Colonic mucosa (tissue), 4 donors: ENCODE results near the gene ZFTA. TPM values are rescaled to one million over a fixed set of nuclear protein-coding genes. Genes with fewer than 3 reads are reported as not detected.

Experiments used
- DNase-seq: peaks from one replicate; pipeline ENCODE4 v3.0.0-alpha.2; 2020
- H3K27ac ChIP-seq: fragments of 200-600 bp; one replicate; pipeline ENCODE4 v1.8.0; 2021
- H3K27me3 ChIP-seq: fragments of 200-600 bp; one replicate; pipeline ENCODE4 v1.8.0; 2021
- H3K36me3 ChIP-seq: fragments of 200-600 bp; one replicate; pipeline ENCODE4 v1.8.0; 2021
- H3K4me1 ChIP-seq: fragments of 200-600 bp; one replicate; pipeline ENCODE4 v1.8.0; 2021; ENCODE audit warnings: mild to moderate bottlenecking
- H3K4me3 ChIP-seq: fragments of 200-600 bp; one replicate; pipeline ENCODE4 v1.8.0; 2021
- H3K9ac ChIP-seq, 2 donors: one replicate each; pipeline ENCODE4 v1.7.0; 2013; ENCODE audit warnings: control low read depth in 2 of 2, low read depth in 2 of 2, low read length in 2 of 2
- H3K9me3 ChIP-seq: fragments of 200-600 bp; one replicate; pipeline ENCODE4 v1.8.0; 2021
- CTCF ChIP-seq: fragments of 200-600 bp; IDR thresholded peaks from one replicate; pipeline ENCODE4 v1.8.0; 2022; ENCODE audit warnings: antibody characterized with exemption, mild to moderate bottlenecking
- intact Hi-C: fragments of 100-400 bp; cut with DNase I; formaldehyde crosslinking; loops from one replicate; pipeline ENCODE4 v1.14.1; 2022
- total RNA-seq, 2 donors: library from RNA; stranded (reverse); fragmentation: NEBNext Ultra II Directional in 1 of 2; extraction: Animal tissue kit (Norgen Biotek cat#: 25700) in 1 of 2; gene quantifications; one replicate each; pipeline ENCODE4 v1.2.1, GENCODE V29; 2021
- donor health status: healthy.
- donor health status: DM: no; HTN: no; CAD: no.
- donor health status: DM: no; HTN: no; CAD: no.

Gene ZFTA
- total RNA-seq, 2 donors from 2014 or later: 4.8 to 7.0 TPM

- Histone ChIP-seq H3K36me3 (no peaks in the 10 kb centered on the region), H3K27me3 (no peaks in the 10 kb centered on the region), H3K4me3 (no peak overlapping the region), H3K27ac (peak overlapping the region; percentile 61), H3K9ac (no peak overlapping the region), H3K9me3 (no peaks in the 10 kb centered on the region), H3K4me1 (peaks cover 3% of the 10 kb centered on the region)
- no peak for TF ChIP-seq CTCF
- intact Hi-C loops: no loop called here
- peak; percentile 85 for DNase-seq
These were observed 35.7 kb upstream of the ZFTA start for GRCh38 chr11:63804259-63804658.

GRCh38 chr11:63802637-63803414 is 34.3 kb upstream of the ZFTA start:
- Histone ChIP-seq H3K36me3 (no peaks in the 10 kb centered on the region), H3K4me3 (no peak overlapping the region), H3K27ac (peak overlapping the region; percentile 61), H3K27me3 (no peaks in the 10 kb centered on the region), H3K4me1 (peaks cover 3% of the 10 kb centered on the region), H3K9ac (no peak overlapping the region), H3K9me3 (no peaks in the 10 kb centered on the region)
- TF ChIP-seq CTCF: no peak
- DNase-seq: peak; percentile 36
- intact Hi-C loops: no loop called here

GRCh38 chr11:63800921-63801320 is 32.3 kb upstream of the ZFTA start:
- intact Hi-C loops: no loop called here
- no peak for DNase-seq
- Histone ChIP-seq H3K9me3 (no peaks in the 10 kb centered on the region), H3K9ac (no peak overlapping the region), H3K4me3 (no peak overlapping the region), H3K36me3 (no peaks in the 10 kb centered on the region), H3K27me3 (no peaks in the 10 kb centered on the region), H3K4me1 (peaks cover 3% of the 10 kb centered on the region), H3K27ac (no peak overlapping the region)
- no peak for TF ChIP-seq CTCF

GRCh38 chr11:63795066-63795465 is 26.5 kb upstream of the ZFTA start:
- DNase-seq: no peak
- H3K4me1 ChIP-seq: no peaks in the 10 kb centered on the region
- no peak overlapping the region for H3K4me3 ChIP-seq
- H3K9me3 ChIP-seq: no peaks in the 10 kb centered on the region
- no peak overlapping the region for H3K27ac ChIP-seq
- no peak overlapping the region for H3K9ac ChIP-seq
- no peak for TF ChIP-seq CTCF
- intact Hi-C loops: no loop called here
- H3K36me3 ChIP-seq: no peaks in the 10 kb centered on the region
- no peaks in the 10 kb centered on the region for H3K27me3 ChIP-seq

GRCh38 chr11:63793161-63793560 is 24.6 kb upstream of the ZFTA start:
- intact Hi-C loops: no loop called here
- H3K27me3 ChIP-seq: no peaks in the 10 kb centered on the region
- no peaks in the 10 kb centered on the region for H3K4me1 ChIP-seq
- TF ChIP-seq CTCF: no peak
- no peak overlapping the region for H3K27ac ChIP-seq
- H3K36me3 ChIP-seq: no peaks in the 10 kb centered on the region
- no peak overlapping the region for H3K9ac ChIP-seq
- no peak for DNase-seq
- no peaks in the 10 kb centered on the region for H3K9me3 ChIP-seq
- no peak overlapping the region for H3K4me3 ChIP-seq
